Bone marrow (tissue), 2 donors: ENCODE results near the gene RBM28.

ENCODE experiments used
- DNase-seq, 2 donors: peaks; one replicate each; lab custom pipeline; 2025; lab: John Stamatoyannopoulos, UW

Gene RBM28

GRCh38 chr7:128374041-128374440, 30.3 kb upstream of the RBM28 start:
- DNase-seq, result no peak

GRCh38 chr7:128373606-128374005, 29.9 kb upstream of the RBM28 start:
- no peak for DNase-seq

- DNase-seq, result peak in 1 of 2 donors; percentile 18
Observed at GRCh38 chr7:128370491-128370890, 26.8 kb upstream of the RBM28 start.

GRCh38 chr7:128366986-128367385, 23.3 kb upstream of the RBM28 start:
- no peak for DNase-seq

GRCh38 chr7:128366300-128366699, 22.6 kb upstream of the RBM28 start:
- DNase-seq, result no peak

- no peak for DNase-seq
Observed at GRCh38 chr7:128365432-128365831, 21.7 kb upstream of the RBM28 start.

GRCh38 chr7:128364166-128364870, 20.6 kb upstream of the RBM28 start:
- no peak for DNase-seq

GRCh38 chr7:128363261-128363721, 19.6 kb upstream of the RBM28 start:
- no peak for DNase-seq

- no peak for DNase-seq
Observed at GRCh38 chr7:128362670-128363069, 19.0 kb upstream of the RBM28 start.

GRCh38 chr7:128361411-128362379, 18.0 kb upstream of the RBM28 start, which contains the start of gene PRRT4:
Gene PRRT4, minus strand, starts transcription at chr7:128361690.
- no peak for DNase-seq

GRCh38 chr7:128360359-128360678, 16.6 kb upstream of the RBM28 start:
- no peak for DNase-seq

GRCh38 chr7:128359939-128360338, 16.2 kb upstream of the RBM28 start:
- no peak for DNase-seq

GRCh38 chr7:128359336-128359735, 15.6 kb upstream of the RBM28 start:
- no peak for DNase-seq

- no peak for DNase-seq
Observed at GRCh38 chr7:128358233-128358632, 14.5 kb upstream of the RBM28 start.

- no peak for DNase-seq
Observed at GRCh38 chr7:128357217-128357613, 13.5 kb upstream of the RBM28 start.

- DNase-seq, result no peak
Observed at GRCh38 chr7:128356546-128357216, 13.0 kb upstream of the RBM28 start.

GRCh38 chr7:128353610-128354009, 9.9 kb upstream of the RBM28 start:
- no peak for DNase-seq

GRCh38 chr7:128353189-128353588, 9.5 kb upstream of the RBM28 start:
- DNase-seq, result no peak

- no peak for DNase-seq
Observed at GRCh38 chr7:128352636-128353035, 8.9 kb upstream of the RBM28 start.

GRCh38 chr7:128352153-128352537, 8.4 kb upstream of the RBM28 start:
- DNase-seq, result no peak

- DNase-seq, result no peak
Observed at GRCh38 chr7:128351296-128352152, 7.8 kb upstream of the RBM28 start.
